K562 (cell line): ENCODE measurements around the gene CRADD. TPM values are rescaled to one million over a fixed set of nuclear protein-coding genes. Genes with fewer than 3 reads are reported as not detected.

Experiments
- ATAC-seq: fragments of 200-7000 bp; cut with Tn5 transposase; 3 replicates; pipeline ENCODE4 v1.9.1; 2020; ENCODE audit warnings: moderate library complexity
- BruUV-seq: library from RNA; stranded (reverse); fragments of 400-500 nt; replicated peaks from 2 replicates; lab custom pipeline; 2021; lab: Mats Ljungman, UMichigan
- CTCF ChIA-PET: fragments of 300-600 bp; formaldehyde crosslinking; extraction: SDS; loops from one replicate; lab custom pipeline; 2021; ENCODE audit warnings: low intra/inter-chr PET ratio; lab: Yijun Ruan, JAX
- POLR2A ChIA-PET: fragments of 300-600, 350-650 bp; sonication (Branson Sonifier 250); formaldehyde crosslinking; extraction: SDS; loops from one replicate; lab custom pipeline; 2021; ENCODE audit warnings: antibody characterized with exemption, inconsistent platforms; lab: Yijun Ruan, JAX
- DNase-seq, 4 experiments: peaks; one replicate each; pipeline versions ENCODE4 v3.0.0 to v3.0.0-alpha.2; 2011 to 2018; ENCODE audit warnings: low spot score in 3 of 4, mixed read lengths in 3 of 4; ENCODE audit errors: extremely low read depth in 1 of 4
- FAIRE-seq: peaks from 2 replicates; lab custom pipeline; 2011; peaks lifted over from hg19 to GRCh38; lab: Jason Lieb, UNC
- H2AFZ ChIP-seq: 2 replicates; pipeline ENCODE4 v1.6.0; 2011; ENCODE audit warnings: low read depth, low read length, control low read depth, inconsistent platforms
- H3K27ac ChIP-seq: fragments of 200-600 bp; 3 replicates; pipeline ENCODE4 v1.8.0; 2011; ENCODE audit warnings: low read depth, mild to moderate bottlenecking, control low read depth, inconsistent platforms, low read length, moderate library complexity, mixed read lengths; ENCODE audit errors: extremely low read depth
- H3K27me3 ChIP-seq, 2 experiments: fragments of 300-600 bp in 1 of 2; 2 replicates in 1 of 2; 3 replicates in 1 of 2; pipeline versions ENCODE4 v1.6.0 to v1.8.0; 2011; ENCODE audit warnings: inconsistent platforms in 2 of 2, low read length in 2 of 2, mild to moderate bottlenecking in 1 of 2, mixed read lengths in 1 of 2, moderate library complexity in 1 of 2; ENCODE audit not compliant: control insufficient read depth in 2 of 2, insufficient read depth in 2 of 2
- H3K36me3 ChIP-seq: fragments of 300-600 bp; 3 replicates; pipeline ENCODE4 v1.8.0; 2011; ENCODE audit warnings: mild to moderate bottlenecking, low read length, inconsistent platforms; ENCODE audit not compliant: control insufficient read depth, insufficient read depth
- H3K4me1 ChIP-seq, 2 experiments: fragments of 200-600 bp in 1 of 2; replicated peaks in 1 of 2; 2 replicates in 1 of 2; 3 replicates in 1 of 2; pipeline versions ENCODE4 v1.5.1 to v1.8.0; 2011; ENCODE audit warnings: inconsistent platforms in 2 of 2, low read length in 2 of 2, mild to moderate bottlenecking in 1 of 2, mixed read lengths in 1 of 2, moderate library complexity in 1 of 2; ENCODE audit not compliant: control insufficient read depth in 2 of 2, insufficient read depth in 2 of 2
- H3K4me2 ChIP-seq: 2 replicates; pipeline ENCODE4 v1.6.1; 2011; ENCODE audit warnings: low read length, control low read depth, inconsistent platforms, mixed read lengths; ENCODE audit not compliant: insufficient read depth
- H3K4me3 ChIP-seq: fragments of 200-600 bp; sonication (generic), shearing (Covaris generic); 2 replicates; pipeline ENCODE4 v1.5.1; 2016; ENCODE audit warnings: control low read depth, inconsistent platforms
- H3K79me2 ChIP-seq: fragments of 200-600 bp; 3 replicates; pipeline ENCODE4 v1.8.0; 2011; ENCODE audit warnings: low read length, inconsistent platforms; ENCODE audit not compliant: control insufficient read depth, insufficient read depth
- H3K9ac ChIP-seq, 2 experiments: 2 replicates each; pipeline versions ENCODE4 v1.6.0 to v1.6.1; 2011; ENCODE audit warnings: low read depth in 2 of 2, low read length in 2 of 2, control low read depth in 1 of 2, inconsistent platforms in 1 of 2, mild to moderate bottlenecking in 1 of 2, mixed read lengths in 1 of 2; ENCODE audit not compliant: insufficient read depth in 1 of 2
- H3K9me1 ChIP-seq: one replicate; pipeline ENCODE4 v1.6.0; 2011; ENCODE audit warnings: inconsistent platforms, mild to moderate bottlenecking, low read length, moderate library complexity; ENCODE audit not compliant: control insufficient read depth, insufficient read depth
- H3K9me3 ChIP-seq: replicated peaks from 2 replicates; pipeline ENCODE4 v1.5.1; 2011; ENCODE audit warnings: low read depth, low read length, inconsistent platforms; ENCODE audit not compliant: control insufficient read depth, insufficient read depth
- H4K20me1 ChIP-seq: replicated peaks from 2 replicates; pipeline ENCODE4 v1.6.1; 2011; ENCODE audit warnings: low read length, inconsistent platforms, mixed read lengths; ENCODE audit not compliant: control insufficient read depth, insufficient read depth
- C11orf30 ChIP-seq: fragments of 450-650 bp; IDR thresholded peaks from 2 replicates; pipeline ENCODE4 v1.6.1; 2016; ENCODE audit warnings: low read depth, mild to moderate bottlenecking
- CBX5 ChIP-seq: IDR thresholded peaks from 2 replicates; pipeline ENCODE4 v1.6.1; 2014; ENCODE audit warnings: low read depth, borderline replicate concordance
- CSDE1 ChIP-seq, 2 experiments: fragments of 450-650 bp; IDR thresholded peaks; 2 replicates each; pipeline ENCODE4 v1.6.1; 2016; ENCODE audit warnings: mild to moderate bottlenecking in 1 of 2
- ESRRB ChIP-seq: fragments of 250-450 bp; sonication (Bioruptor Pico); IDR thresholded peaks from 2 replicates; pipeline ENCODE4 v1.5.0; 2020; ENCODE audit warnings: mild to moderate bottlenecking, moderate library complexity, borderline replicate concordance
- KAT2B ChIP-seq: IDR thresholded peaks from one replicate; pipeline ENCODE4 v1.6.1; 2012; ENCODE audit warnings: low read depth, mild to moderate bottlenecking, control low read depth, inconsistent platforms, low read length, moderate library complexity
- MAFF ChIP-seq: IDR thresholded peaks from 2 replicates; pipeline ENCODE4 v1.6.1; 2012; ENCODE audit warnings: low read length, improper control_type of control experiment
- MAFG ChIP-seq: fragments of 450-650 bp; conservative IDR thresholded peaks from 2 replicates; pipeline ENCODE4 v1.6.1; 2016; ENCODE audit warnings: missing genetic modification characterization, missing compliant biosample characterization
- MAFK ChIP-seq: IDR thresholded peaks from 2 replicates; pipeline ENCODE4 v1.6.1; 2011; ENCODE audit warnings: low read length, improper control_type of control experiment
- NCOA4 ChIP-seq: fragments of 450-650 bp; IDR thresholded peaks from 2 replicates; pipeline ENCODE4 v1.6.1; 2018; ENCODE audit warnings: mild to moderate bottlenecking; ENCODE audit not compliant: partially characterized antibody
- SMAD2 ChIP-seq: fragments of 150-350 bp; IDR thresholded peaks from 2 replicates; pipeline ENCODE4 v1.6.1; 2014; ENCODE audit warnings: low read depth, mild to moderate bottlenecking, low read length
- TBL1XR1 ChIP-seq, 2 experiments: IDR thresholded peaks; 2 replicates each; pipeline ENCODE4 v1.6.1; 2012; ENCODE audit warnings: improper control_type of control experiment in 2 of 2, low read length in 2 of 2, mild to moderate bottlenecking in 1 of 2
- ZBED1 ChIP-seq: IDR thresholded peaks from 2 replicates; pipeline ENCODE4 v1.6.1; 2014
- ZFP91 ChIP-seq: sonication (generic); formaldehyde crosslinking; IDR thresholded peaks from 2 replicates; pipeline ENCODE4 v1.8.0; 2022; ENCODE audit warnings: mild to moderate bottlenecking, missing genetic modification reagents
- ZNF12 ChIP-seq: sonication (generic); formaldehyde crosslinking; IDR thresholded peaks from 2 replicates; pipeline ENCODE4 v1.4.0; 2020; ENCODE audit warnings: mild to moderate bottlenecking, missing genetic modification reagents
- ZNF232 ChIP-seq: sonication (generic); formaldehyde crosslinking; IDR thresholded peaks from 2 replicates; pipeline ENCODE4 v1.8.0; 2022; ENCODE audit warnings: mild to moderate bottlenecking, missing genetic modification reagents
- ZNF316 ChIP-seq: fragments of 450-650 bp; IDR thresholded peaks from 2 replicates; pipeline ENCODE4 v1.6.1; 2016
- ZNF384 ChIP-seq: IDR thresholded peaks from 2 replicates; pipeline ENCODE4 v1.6.1; 2012; ENCODE audit warnings: low read depth, low read length, improper control_type of control experiment
- ZNF41 ChIP-seq: fragments of 250-450 bp; sonication (Bioruptor Pico); conservative IDR thresholded peaks from 2 replicates; pipeline ENCODE4 v1.4.0; 2020; ENCODE audit warnings: mild to moderate bottlenecking
- ZNF785 ChIP-seq: fragments of 250-450 bp; sonication (Bioruptor Pico); IDR thresholded peaks from 2 replicates; pipeline ENCODE4 v1.4.0; 2020; ENCODE audit warnings: mild to moderate bottlenecking
- WGBS: fragments of 100-300 bp; shearing (Covaris generic); methylation state at CpG from one replicate; pipeline ENCODE4 v1.1.6; 2016; ENCODE audit warnings: low coverage, mixed read lengths; ENCODE audit not compliant: insufficient coverage; ENCODE audit errors: missing lambda C conversion rate; 5-methylcytosine and 5-hydroxymethylcytosine counted together
- in situ Hi-C: fragments of 300-500 bp; cut with MboI; formaldehyde crosslinking; loops from 4 replicates; pipeline ENCODE4 v1.15.0; 2018; ENCODE audit warnings: inconsistent platforms, mixed read lengths
- intact Hi-C: fragments of 100-400 bp; cut with micrococcal nuclease; formaldehyde crosslinking; loops from 2 replicates; pipeline ENCODE4 v1.14.2; 2022
- polyA plus RNA-seq, 8 experiments: library from polyadenylated mRNA; depleted of rRNA in 4 of 8; stranded (reverse) in 5 of 8; unstranded in 3 of 8; fragments of >200 nt; fragmentation: Nextera tagmentation in 2 of 8; fragmentation: Illumina TruSeq in 1 of 8; extraction: Ambion mirVana in 2 of 8; extraction: Trizol in 1 of 8; gene quantifications; 2 replicates each; pipeline versions ENCODE4 v1.2.1 to v1.2.3, GENCODE V29; 2011 to 2014; ENCODE audit warnings: inconsistent platforms in 1 of 8, missing spikeins in 1 of 8
- total RNA-seq, 7 experiments: library from RNA; depleted of rRNA in 6 of 7; stranded (reverse); fragments of >200 nt in 6 of 7; fragmentation: Illumina TruSeq in 2 of 7; extraction: Trizol in 2 of 7; gene quantifications; 2 replicates each; pipeline versions ENCODE4 v1.2.1 to v1.2.3, GENCODE V29; 2011 to 2021; ENCODE audit warnings: low replicate concordance in 1 of 7

The CRADD gene
- total and polyA plus RNA-seq, 9 of the 15 experiments (the other 6 are each of a cell fraction or from before 2014, with no cell fraction given), result 20.5 to 41.1 (median 25.9) TPM

GRCh38 chr12:93663006-93663728, 14.0 kb upstream of the CRADD start (continued):
- no peak for TF ChIP-seq SMAD2
- no peak for TF ChIP-seq ZNF12 (CRISPR knock-in tag)
- no peak for TF ChIP-seq CSDE1 (IDR thresholded peaks at IDR 0.05)
- no peak for TF ChIP-seq ZBED1
- no peak for TF ChIP-seq ZNF785 (CRISPR knock-in tag)
- no peak for TF ChIP-seq CBX5

GRCh38 chr12:93663729-93664084, 13.5 kb upstream of the CRADD start:
- no peak for TF ChIP-seq ESRRB
- TF ChIP-seq ZNF232, result no peak
- TF ChIP-seq ZNF41 (CRISPR knock-in tag), result no peak
- peak; percentile 88 for TF ChIP-seq MAFG (tag)
- TF ChIP-seq NCOA4, result no peak
- peak; percentile 97 for TF ChIP-seq MAFF
- no peak for TF ChIP-seq KAT2B
- TF ChIP-seq ZNF384, result no peak
- peak; percentile 89 for TF ChIP-seq C11orf30
- TF ChIP-seq MAFK, result peak; percentile 98
- peak; percentile 95 for TF ChIP-seq ZNF316
- no peak for TF ChIP-seq TBL1XR1 (IDR thresholded peaks at IDR 0.05; ENCODE audit: low read length in 2 of 2)
- TF ChIP-seq ZFP91 (CRISPR knock-in tag), result no peak
- no peak for ATAC-seq
- Histone ChIP-seq H2AFZ (peak overlapping the region; percentile 61; the same call in 1 of the 2 replicates), H3K36me3 (no peaks in the 10 kb centered on the region), H3K4me2 (no peak overlapping the region), H3K4me3 (no peak overlapping the region), H3K27me3 (no peaks in the 10 kb centered on the region), H3K9ac (no peak overlapping the region), H3K9me1 (no peaks in the 10 kb centered on the region), H3K79me2 (no peaks in the 10 kb centered on the region), H3K4me1 (peaks cover 0 to 19% of the 10 kb centered on the region in 2 experiments; a peak in 3 of 5 replicates), H3K27ac (no peak overlapping the region), H3K9me3 (no peaks in the 10 kb centered on the region), H4K20me1 (no peaks in the 10 kb centered on the region)
- in situ Hi-C loops (no loop called here), intact Hi-C loops (no loop called here)
- POLR2A ChIA-PET, result interaction anchor here (1.5 to 1.7 kb wide), 2 partner anchors 13 to 16 kb away, joined by 4 to 5 read pairs; partner anchors contain the start of gene CRADD
- FAIRE-seq, result no peak
- 70% methylated on average over 4 of the region's 4 CpGs for WGBS
- no TSS peak for BruUV-seq
- CTCF ChIA-PET, result no interaction called here
- DNase-seq, result no peak
